GM08714 (cell line): ENCODE measurements around the gene SPACA4.
"Not testable (repeated sequence)": the region's sequence is repeated elsewhere in the genome, so short reads cannot be mapped to it uniquely, and the experiment has no call there.

Experiments
- H3K4me3 ChIP-seq: fragments of 200-500 bp; sonication (Bioruptor generic); 2 replicates; pipeline ENCODE4 v1.5.1; 2014; ENCODE audit warnings: mild to moderate bottlenecking, low read length, inconsistent platforms
- ZNF274 ChIP-seq: IDR thresholded peaks from 2 replicates; pipeline ENCODE4 v1.6.1; 2012; ENCODE audit warnings: mild to moderate bottlenecking, low read depth, low read length

Gene SPACA4

GRCh38 chr19:48619692-48620585 lies 13.4 kb downstream of the SPACA4 start:
- H3K4me3 ChIP-seq: peak overlapping the region; percentile 73
- no peak for TF ChIP-seq ZNF274

- H3K4me3 ChIP-seq: peak overlapping the region; percentile 60; the same call in 1 of the 2 replicates
- TF ChIP-seq ZNF274: no peak
These were observed 17.1 kb downstream of the SPACA4 start for GRCh38 chr19:48623556-48624066.

- peak overlapping the region; percentile 60; the same call in 1 of the 2 replicates for H3K4me3 ChIP-seq
- no peak for TF ChIP-seq ZNF274
These were observed 17.6 kb downstream of the SPACA4 start for GRCh38 chr19:48624067-48624594.

- peak overlapping the region; percentile 49; the same call in 1 of the 2 replicates for H3K4me3 ChIP-seq
These were observed 18.5 kb downstream of the SPACA4 start for GRCh38 chr19:48624791-48625723.

GRCh38 chr19:48625891-48626327 lies 19.4 kb downstream of the SPACA4 start:
- no peak overlapping the region for H3K4me3 ChIP-seq
- TF ChIP-seq ZNF274: no peak

More at GRCh38 chr19:48624791-48625723, 18.5 kb downstream of the SPACA4 start:
- no peak for TF ChIP-seq ZNF274

- H3K4me3 ChIP-seq: no peak overlapping the region
- TF ChIP-seq ZNF274: no peak
These were observed 20.8 kb downstream of the SPACA4 start for GRCh38 chr19:48627201-48627864.

GRCh38 chr19:48627865-48628314 lies 21.3 kb downstream of the SPACA4 start:
- H3K4me3 ChIP-seq: no peak overlapping the region
- no peak for TF ChIP-seq ZNF274

- TF ChIP-seq ZNF274: no peak
These were observed 22.1 kb downstream of the SPACA4 start for GRCh38 chr19:48628486-48629296.

GRCh38 chr19:48629297-48629598 lies 22.7 kb downstream of the SPACA4 start:
- no peak for TF ChIP-seq ZNF274
- H3K4me3 ChIP-seq: no peak overlapping the region

More at GRCh38 chr19:48628486-48629296, 22.1 kb downstream of the SPACA4 start:
- H3K4me3 ChIP-seq: no peak overlapping the region

- no peak overlapping the region for H3K4me3 ChIP-seq
- TF ChIP-seq ZNF274: no peak
These were observed 23.2 kb downstream of the SPACA4 start for GRCh38 chr19:48629599-48630295.

GRCh38 chr19:48630296-48631063 lies 23.9 kb downstream of the SPACA4 start:
- TF ChIP-seq ZNF274: no peak
- H3K4me3 ChIP-seq: no peak overlapping the region

GRCh38 chr19:48631225-48631624 lies 24.7 kb downstream of the SPACA4 start:
- no peak for TF ChIP-seq ZNF274
- no peak overlapping the region for H3K4me3 ChIP-seq

- H3K4me3 ChIP-seq: not testable (repeated sequence)
These were observed 25.7 kb downstream of the SPACA4 start for GRCh38 chr19:48632286-48632685.
